A172 (cell line): ENCODE results near the gene FOXR1. TPM values are rescaled to one million over a fixed set of nuclear protein-coding genes. Genes with fewer than 3 reads are reported as not detected.
"Not testable (repeated sequence)": the region's sequence is repeated elsewhere in the genome, so short reads cannot be mapped to it uniquely, and the experiment has no call there.

ENCODE experiments used
- DNase-seq: peaks from one replicate; pipeline ENCODE4 v3.0.0-alpha.2; 2015; ENCODE audit warnings: low spot score
- total RNA-seq: library from RNA; depleted of rRNA; stranded (reverse); fragments of >200 nt; shearing (Covaris generic); gene quantifications from 2 replicates; pipeline ENCODE4 v1.2.3, GENCODE V29; 2014

Gene FOXR1
- total RNA-seq, 1 experiment from 2014 or later: not detected

- peak; percentile 70 for DNase-seq
These were observed 26.2 kb downstream of the FOXR1 start, which contains the start of gene CENATAC for GRCh38 chr11:118997627-118998387. Gene CENATAC (plus strand): TSS chr11:118998138. CDS start chr11:118998198, 60 bp downstream.

GRCh38 chr11:118998388-118998717 lies 26.8 kb downstream of the FOXR1 start:
- DNase-seq: no peak

GRCh38 chr11:118998822-118999221 lies 27.3 kb downstream of the FOXR1 start:
- DNase-seq: peak; percentile 87

- DNase-seq: peak; percentile 36
These were observed 29.3 kb downstream of the FOXR1 start for GRCh38 chr11:119000906-119001305.

- DNase-seq: peak; percentile 37
These were observed 35.1 kb downstream of the FOXR1 start for GRCh38 chr11:119006656-119007055.

GRCh38 chr11:119011476-119012053 lies 40.0 kb downstream of the FOXR1 start:
- no peak for DNase-seq

- DNase-seq: no peak
These were observed 41.1 kb downstream of the FOXR1 start for GRCh38 chr11:119012629-119013170.

- no peak for DNase-seq
These were observed 42.8 kb downstream of the FOXR1 start for GRCh38 chr11:119014209-119014924.

GRCh38 chr11:119015054-119015611 lies 43.6 kb downstream of the FOXR1 start:
- no peak for DNase-seq

- no peak for DNase-seq
These were observed 44.9 kb downstream of the FOXR1 start for GRCh38 chr11:119016216-119017009.

- not testable (repeated sequence) for DNase-seq
These were observed 45.8 kb downstream of the FOXR1 start for GRCh38 chr11:119017377-119017776.

GRCh38 chr11:119018074-119018938 lies 46.7 kb downstream of the FOXR1 start, which contains the start of the genes RPS25 and TRAPPC4:
Gene RPS25 (minus strand): TSS chr11:119018343. CDS start chr11:119018284, 59 bp downstream.
Gene TRAPPC4 (plus strand): TSS chr11:119018766. CDS start chr11:119018796, 30 bp downstream.
- DNase-seq: peak; percentile 90

GRCh38 chr11:119019996-119020395 lies 48.4 kb downstream of the FOXR1 start:
- DNase-seq: no peak

GRCh38 chr11:119021631-119022030 lies 50.1 kb downstream of the FOXR1 start:
- DNase-seq: no peak

- peak; percentile 38 for DNase-seq
These were observed 52.2 kb downstream of the FOXR1 start for GRCh38 chr11:119023741-119024140.

- DNase-seq: no peak
These were observed 53.0 kb downstream of the FOXR1 start for GRCh38 chr11:119024430-119025098.

- no peak for DNase-seq
These were observed 53.5 kb downstream of the FOXR1 start for GRCh38 chr11:119025099-119025473.

- DNase-seq: no peak
These were observed 54.0 kb downstream of the FOXR1 start for GRCh38 chr11:119025541-119025940.

GRCh38 chr11:119025978-119026766 lies 54.6 kb downstream of the FOXR1 start:
- DNase-seq: no peak
